Trophoblast cell (in vitro differentiated cells and primary cell): Measurements from ENCODE around the gene XRCC1.

Experiments
- DNase-seq, 2 donors: peaks; one replicate each; pipeline ENCODE4 v3.0.0-alpha.2; 2016
- H2AFZ ChIP-seq: 2 replicates; pipeline ENCODE4 v1.6.1; 2013; ENCODE audit warnings: low read length, moderate library complexity, mild to moderate bottlenecking; ENCODE audit not compliant: insufficient read depth, poor library complexity
- H2AK5ac ChIP-seq: 2 replicates; pipeline ENCODE4 v1.6.1; 2013; ENCODE audit warnings: mild to moderate bottlenecking, low read length
- H2BK120ac ChIP-seq: 2 replicates; pipeline ENCODE4 v1.6.1; 2013; ENCODE audit warnings: low read length, mild to moderate bottlenecking, moderate library complexity; ENCODE audit not compliant: insufficient read depth, poor library complexity
- H2BK12ac ChIP-seq: 2 replicates; pipeline ENCODE4 v1.6.1; 2013; ENCODE audit warnings: mild to moderate bottlenecking, low read length, moderate library complexity
- H2BK5ac ChIP-seq: 2 replicates; pipeline ENCODE4 v1.6.1; 2013; ENCODE audit warnings: low read length, low read depth, moderate library complexity, mild to moderate bottlenecking; ENCODE audit not compliant: poor library complexity
- H3K14ac ChIP-seq: 2 replicates; pipeline ENCODE4 v1.6.1; 2013; ENCODE audit warnings: mild to moderate bottlenecking, low read length
- H3K18ac ChIP-seq: 2 replicates; pipeline ENCODE4 v1.6.1; 2013; ENCODE audit warnings: mild to moderate bottlenecking, low read length
- H3K23ac ChIP-seq: 2 replicates; pipeline ENCODE4 v1.6.1; 2013; ENCODE audit warnings: low read length
- H3K27ac ChIP-seq: 2 replicates; pipeline ENCODE4 v1.5.1; 2013; ENCODE audit warnings: low read depth, mild to moderate bottlenecking, inconsistent platforms, low read length, moderate library complexity
- H3K27me3 ChIP-seq: 2 replicates; pipeline ENCODE4 v1.6.1; 2013; ENCODE audit warnings: inconsistent platforms, mild to moderate bottlenecking, low read length, moderate library complexity; ENCODE audit not compliant: insufficient read depth
- H3K36me3 ChIP-seq, 2 experiments: 1 replicate in 1 of 2; 2 replicates in 1 of 2; pipeline ENCODE4 v1.6.1; 2013; ENCODE audit warnings: low read length in 2 of 2, mild to moderate bottlenecking in 2 of 2, moderate library complexity in 1 of 2; ENCODE audit not compliant: insufficient read depth in 2 of 2, control insufficient read depth in 1 of 2
- H3K4ac ChIP-seq: 2 replicates; pipeline ENCODE4 v1.6.1; 2013; ENCODE audit warnings: low read depth, mild to moderate bottlenecking, low read length, moderate library complexity
- H3K4me1 ChIP-seq, 2 experiments: 1 replicate in 1 of 2; 2 replicates in 1 of 2; pipeline ENCODE4 v1.6.1; 2013; ENCODE audit warnings: low read length in 2 of 2, mild to moderate bottlenecking in 2 of 2, moderate library complexity in 1 of 2; ENCODE audit not compliant: insufficient read depth in 2 of 2, control insufficient read depth in 1 of 2
- H3K4me2 ChIP-seq: 2 replicates; pipeline ENCODE4 v1.6.1; 2013; ENCODE audit warnings: inconsistent platforms, mild to moderate bottlenecking, low read length, moderate library complexity
- H3K4me3 ChIP-seq: 2 replicates; pipeline ENCODE4 v1.5.1; 2013; ENCODE audit warnings: mild to moderate bottlenecking, low read depth, low read length, inconsistent platforms
- H3K79me1 ChIP-seq: one replicate; pipeline ENCODE4 v1.6.1; 2013; ENCODE audit warnings: low read length
- H3K79me2 ChIP-seq: 2 replicates; pipeline ENCODE4 v1.6.1; 2013; ENCODE audit warnings: low read length, mild to moderate bottlenecking; ENCODE audit not compliant: control insufficient read depth, insufficient read depth, poor library complexity
- H3K9ac ChIP-seq: 2 replicates; pipeline ENCODE4 v1.6.1; 2013; ENCODE audit warnings: mild to moderate bottlenecking, low read length
- H3K9me3 ChIP-seq: 2 replicates; pipeline ENCODE4 v1.6.1; 2013; ENCODE audit warnings: low read depth, mild to moderate bottlenecking, control low read depth, inconsistent platforms, low read length; ENCODE audit not compliant: insufficient read depth
- H4K12ac ChIP-seq: 2 replicates; pipeline ENCODE4 v1.6.1; 2013; ENCODE audit warnings: low read depth, mild to moderate bottlenecking, low read length, moderate library complexity
- H4K8ac ChIP-seq: 2 replicates; pipeline ENCODE4 v1.6.1; 2013; ENCODE audit warnings: low read depth, mild to moderate bottlenecking, low read length, moderate library complexity
- H4K91ac ChIP-seq: one replicate; pipeline ENCODE4 v1.6.1; 2013; ENCODE audit warnings: low read depth, mild to moderate bottlenecking, low read length, moderate library complexity
- WGBS: extraction: QIAGEN DNeasy Blood & Tissue Kit; methylation state at CpG from one replicate; pipeline ENCODE4 v1.1.7; 2013; ENCODE audit warnings: missing lambda C conversion rate; ENCODE audit not compliant: insufficient read length, insufficient coverage; ENCODE audit errors: extremely low coverage; 5-methylcytosine and 5-hydroxymethylcytosine counted together

XRCC1 gene

GRCh38 chr19:43575955-43576878, 890 bp upstream of the XRCC1 start:
- Histone ChIP-seq H4K91ac (peak overlapping the region; percentile 41), H3K4me2 (peak overlapping the region; percentile 64), H3K23ac (no peak overlapping the region), H3K27me3 (no peaks in the 10 kb centered on the region), H3K4me3 (peak overlapping the region; percentile 63), H3K9me3 (no peaks in the 10 kb centered on the region), H2BK120ac (no peak overlapping the region), H2AK5ac (peak overlapping the region; percentile 7), H3K14ac (no peak overlapping the region), H3K27ac (no peak overlapping the region), H3K9ac (no peak overlapping the region), H3K79me1 (peaks cover 6% of the 10 kb centered on the region), H2BK12ac (no peak overlapping the region), H4K8ac (peak overlapping the region; percentile 87), H3K4ac (peak overlapping the region; percentile 23), H3K18ac (no peak overlapping the region), H2AFZ (peak overlapping the region; percentile 73), H2BK5ac (peak overlapping the region; percentile 3), H3K79me2 (peaks cover 4% of the 10 kb centered on the region), H3K4me1 (peaks cover 3 to 13% of the 10 kb centered on the region in 2 experiments), H4K12ac (peak overlapping the region; percentile 54), H3K36me3 (peaks cover 2 to 9% of the 10 kb centered on the region in 2 experiments)
- WGBS: no CpG with 5 or more reads among the region's 37 CpGs
- peak; percentile 23 to 60 for DNase-seq

GRCh38 chr19:43574424-43575155, 737 bp downstream of the XRCC1 start:
- Histone ChIP-seq H2AK5ac (peak overlapping the region; percentile 4), H3K4ac (peak overlapping the region; percentile 54), H3K18ac (peak overlapping the region; percentile 27), H3K9me3 (no peaks in the 10 kb centered on the region), H3K79me1 (peaks cover 4% of the 10 kb centered on the region), H3K79me2 (peaks cover 4% of the 10 kb centered on the region), H2BK120ac (no peak overlapping the region), H3K27ac (no peak overlapping the region), H3K4me1 (peaks cover 3 to 10% of the 10 kb centered on the region in 2 experiments), H2BK5ac (no peak overlapping the region), H4K12ac (peak overlapping the region; percentile 66), H3K36me3 (peaks cover 2 to 9% of the 10 kb centered on the region in 2 experiments), H3K4me3 (peak overlapping the region; percentile 98), H3K9ac (peak overlapping the region; percentile 96), H3K27me3 (no peaks in the 10 kb centered on the region), H2AFZ (no peak overlapping the region), H3K4me2 (peak overlapping the region; percentile 87), H4K91ac (peak overlapping the region; percentile 54), H3K23ac (no peak overlapping the region), H2BK12ac (no peak overlapping the region), H3K14ac (peak overlapping the region; percentile 36), H4K8ac (peak overlapping the region; percentile 64)
- no peak for DNase-seq
- no CpG with 5 or more reads among the region's 12 CpGs for WGBS

- Histone ChIP-seq H4K8ac (no peak overlapping the region), H4K12ac (no peak overlapping the region), H3K14ac (no peak overlapping the region), H2AK5ac (no peak overlapping the region), H2BK12ac (no peak overlapping the region), H3K18ac (no peak overlapping the region), H3K9me3 (no peaks in the 10 kb centered on the region), H3K9ac (no peak overlapping the region), H3K4ac (no peak overlapping the region), H2AFZ (no peak overlapping the region), H2BK5ac (no peak overlapping the region), H3K4me1 (peaks cover 3 to 10% of the 10 kb centered on the region in 2 experiments), H3K27me3 (no peaks in the 10 kb centered on the region), H3K4me2 (no peak overlapping the region), H2BK120ac (no peak overlapping the region), H3K27ac (no peak overlapping the region), H3K79me2 (peaks cover 4% of the 10 kb centered on the region), H3K4me3 (no peak overlapping the region), H4K91ac (no peak overlapping the region), H3K79me1 (peaks cover 4% of the 10 kb centered on the region), H3K23ac (no peak overlapping the region), H3K36me3 (peaks cover 2 to 9% of the 10 kb centered on the region in 2 experiments)
- WGBS: no CpG with 5 or more reads among the region's 3 CpGs
- DNase-seq: no peak
Measured at GRCh38 chr19:43572171-43572588, 3.1 kb downstream of the XRCC1 start.

GRCh38 chr19:43570174-43570791, 5.0 kb downstream of the XRCC1 start:
- Histone ChIP-seq H3K9ac (no peak overlapping the region), H3K9me3 (no peaks in the 10 kb centered on the region), H2BK5ac (no peak overlapping the region), H3K18ac (no peak overlapping the region), H3K79me1 (peaks cover 2% of the 10 kb centered on the region), H2BK12ac (no peak overlapping the region), H3K4me1 (peaks cover 0 to 6% of the 10 kb centered on the region in 2 experiments), H3K14ac (no peak overlapping the region), H4K12ac (no peak overlapping the region), H3K23ac (no peak overlapping the region), H3K79me2 (peaks cover 4% of the 10 kb centered on the region), H3K4me2 (no peak overlapping the region), H2AFZ (no peak overlapping the region), H3K27me3 (no peaks in the 10 kb centered on the region), H3K4ac (no peak overlapping the region), H3K27ac (no peak overlapping the region), H4K8ac (no peak overlapping the region), H3K36me3 (peaks cover 2 to 9% of the 10 kb centered on the region in 2 experiments), H2BK120ac (no peak overlapping the region), H3K4me3 (no peak overlapping the region), H2AK5ac (no peak overlapping the region), H4K91ac (no peak overlapping the region)
- DNase-seq: peak; percentile 15 to 19
- WGBS: no CpG with 5 or more reads among the region's 5 CpGs
